HepG2 (cell line): Measurements from ENCODE around the gene PLK3. TPM values are rescaled to one million over a fixed set of nuclear protein-coding genes. Genes with fewer than 3 reads are reported as not detected.

Source experiments
- ARID2 ChIP-seq: sonication (generic); formaldehyde crosslinking; IDR thresholded peaks from 2 replicates; pipeline ENCODE4 v1.8.1; 2022; ENCODE audit warnings: mild to moderate bottlenecking, missing genetic modification reagents, borderline replicate concordance
- CBX1 ChIP-seq: IDR thresholded peaks from one replicate; pipeline ENCODE4 v1.6.1; 2016; ENCODE audit warnings: antibody characterized with exemption, low read depth
- CHD2 ChIP-seq: IDR thresholded peaks from 2 replicates; pipeline ENCODE4 v1.6.1; 2011; ENCODE audit warnings: low read depth, low read length, improper control_type of control experiment
- DRAP1 ChIP-seq: IDR thresholded peaks from 2 replicates; pipeline ENCODE4 v1.6.1; 2016; ENCODE audit warnings: missing genetic modification reagents, missing compliant biosample characterization
- EHMT2 ChIP-seq: fragments of 200-600 bp; sonication (generic); IDR thresholded peaks from 2 replicates; pipeline ENCODE4 v1.7.0; 2017; ENCODE audit warnings: antibody characterized with exemption, low read depth, low read length, borderline replicate concordance
- GATA4 ChIP-seq: sonication (generic); IDR thresholded peaks from 2 replicates; pipeline ENCODE4 v1.6.1; 2016; ENCODE audit warnings: antibody characterized with exemption, low read depth, borderline replicate concordance
- HDAC6 ChIP-seq: fragments of 200-600 bp; sonication (generic); IDR thresholded peaks from 2 replicates; pipeline ENCODE4 v1.7.0; 2017; ENCODE audit warnings: mild to moderate bottlenecking, antibody characterized with exemption, low read length, low read depth
- KDM6A ChIP-seq: IDR thresholded peaks from 2 replicates; pipeline ENCODE4 v1.6.1; 2016; ENCODE audit warnings: low read depth
- MZF1 ChIP-seq: sonication (generic); formaldehyde crosslinking; IDR thresholded peaks from 2 replicates; pipeline ENCODE4 v1.8.1; 2023; ENCODE audit warnings: mild to moderate bottlenecking, missing genetic modification reagents, borderline replicate concordance
- NFE2L1 ChIP-seq: sonication (generic); formaldehyde crosslinking; IDR thresholded peaks from 2 replicates; pipeline ENCODE4 v1.4.0; 2020; ENCODE audit warnings: missing genetic modification reagents, mild to moderate bottlenecking, borderline replicate concordance
- NR2F1 ChIP-seq, 2 experiments: fragments of 450-650 bp in 1 of 2; formaldehyde crosslinking in 1 of 2; IDR thresholded peaks; 2 replicates each; pipeline versions ENCODE4 v1.5.0 to v1.6.1; 2016 to 2020; ENCODE audit warnings: mild to moderate bottlenecking in 1 of 2, missing compliant biosample characterization in 1 of 2, missing genetic modification reagents in 1 of 2, moderate library complexity in 1 of 2
- NR2F6 ChIP-seq, 2 experiments: IDR thresholded peaks; 2 replicates each; pipeline ENCODE4 v1.6.1; 2016; ENCODE audit warnings: antibody characterized with exemption in 1 of 2, mild to moderate bottlenecking in 1 of 2
- PLRG1 ChIP-seq: fragments of 450-650 bp; conservative IDR thresholded peaks from 2 replicates; pipeline ENCODE4 v1.6.1; 2016
- PTBP1 ChIP-seq: fragments of 200-400 bp; formaldehyde crosslinking; IDR thresholded peaks from 2 replicates; pipeline ENCODE4 v1.6.1; 2018; ENCODE audit warnings: low read length, low read depth; ENCODE audit not compliant: poor library complexity, severe bottlenecking
- SIN3A ChIP-seq: IDR thresholded peaks from 2 replicates; pipeline ENCODE4 v1.6.1; 2011; ENCODE audit warnings: low read depth, mild to moderate bottlenecking, control low read depth, low read length, borderline replicate concordance
- SP1 ChIP-seq, 2 experiments: fragments of 450-650 bp in 1 of 2; sonication (generic) in 1 of 2; formaldehyde crosslinking in 1 of 2; IDR thresholded peaks; 2 replicates each; pipeline versions ENCODE4 v1.4.0 to v1.6.1; 2016 to 2020; ENCODE audit warnings: missing genetic modification reagents in 1 of 2
- TFDP2 ChIP-seq: sonication (generic); formaldehyde crosslinking; IDR thresholded peaks from 2 replicates; pipeline ENCODE4 v1.4.0; 2020; ENCODE audit warnings: missing genetic modification reagents
- ZMAT3 ChIP-seq: sonication (generic); formaldehyde crosslinking; conservative IDR thresholded peaks from 2 replicates; pipeline ENCODE4 v1.7.0; 2021; ENCODE audit warnings: missing genetic modification reagents
- ZNF232 ChIP-seq: sonication (generic); formaldehyde crosslinking; IDR thresholded peaks from 2 replicates; pipeline ENCODE4 v1.4.0; 2020; ENCODE audit warnings: missing genetic modification reagents, borderline replicate concordance
- ZNF335 ChIP-seq: sonication (generic); formaldehyde crosslinking; IDR thresholded peaks from 2 replicates; pipeline ENCODE4 v1.4.0; 2020; ENCODE audit warnings: missing genetic modification reagents
- ZNF562 ChIP-seq: sonication (generic); formaldehyde crosslinking; IDR thresholded peaks from 2 replicates; pipeline ENCODE4 v1.8.0; 2022; ENCODE audit warnings: missing genetic modification reagents, borderline replicate concordance
- polyA plus RNA-seq, 8 experiments: library from polyadenylated mRNA; depleted of rRNA in 3 of 8; stranded (reverse) in 7 of 8; unstranded in 1 of 8; fragments of >200 nt; fragmentation: Illumina TruSeq in 4 of 8; extraction: Trizol in 4 of 8; gene quantifications; 2 replicates each; pipeline versions ENCODE4 v1.2.1 to v1.2.3, GENCODE V29; 2011 to 2016; ENCODE audit warnings: low read depth in 4 of 8, missing spikeins in 1 of 8, mixed read lengths in 1 of 8; ENCODE audit not compliant: insufficient read depth in 1 of 8
- total RNA-seq, 5 experiments: library from RNA; depleted of rRNA; stranded (reverse); fragments of >200 nt; fragmentation: Illumina TruSeq; extraction: Trizol; gene quantifications; 2 replicates each; pipeline ENCODE4 v1.2.3, GENCODE V29; 2016; ENCODE audit warnings: low read depth in 1 of 5
- TF ChIP-seq, protein P1 (sequence below): sonication (generic); formaldehyde crosslinking; IDR thresholded peaks from 2 replicates; pipeline ENCODE4 v1.4.0; 2020; ENCODE audit warnings: missing genetic modification reagents
- TF ChIP-seq, protein P2 (sequence below): sonication (generic); formaldehyde crosslinking; IDR thresholded peaks from 2 replicates; pipeline ENCODE4; 2020; ENCODE audit warnings: missing genetic modification reagents, mild to moderate bottlenecking, borderline replicate concordance

Gene PLK3
- total and polyA plus RNA-seq, 2 of the 13 experiments (the other 11 are each of a cell fraction or from before 2014, with no cell fraction given), result 9.8 to 16.9 TPM

- TF ChIP-seq NFE2L1 (CRISPR knock-in tag) (peak; percentile 64; the same call in 1 of the 2 replicates), ZNF335 (no peak), ARID2 (CRISPR knock-in tag) (peak; percentile 76), SIN3A (no peak), NR2F1 (CRISPR knock-in tag; IDR thresholded peaks at IDR 0.05) (no peak), PTBP1 (no peak), CHD2 (no peak), MZF1 (CRISPR knock-in tag) (no peak), PLRG1 (no peak), ZNF232 (CRISPR knock-in tag) (no peak), ZNF562 (CRISPR knock-in tag) (no peak), GATA4 (peak; percentile 40; the same call in 1 of the 2 replicates), KDM6A (no peak), SP1 (IDR thresholded peaks at IDR 0.05) (no peak), SP1 (CRISPR knock-in tag; IDR thresholded peaks at IDR 0.05) (no peak), HDAC6 (no peak), EHMT2 (no peak), TFDP2 (CRISPR knock-in tag) (peak; percentile 64), CBX1 (no peak), ZMAT3 (CRISPR knock-in tag) (0 out of 2 replicates have a peak, but pooled peaks have one; percentile 1), DRAP1 (CRISPR knock-in tag) (peak; percentile 20; the same call in 1 of the 2 replicates), NR2F6 (IDR thresholded peaks at IDR 0.05) (no peak), NR2F6 (CRISPR knock-in tag; IDR thresholded peaks at IDR 0.05) (peak; percentile 34; the same call in 1 of the 2 replicates)
- TF ChIP-seq, protein P1, sequence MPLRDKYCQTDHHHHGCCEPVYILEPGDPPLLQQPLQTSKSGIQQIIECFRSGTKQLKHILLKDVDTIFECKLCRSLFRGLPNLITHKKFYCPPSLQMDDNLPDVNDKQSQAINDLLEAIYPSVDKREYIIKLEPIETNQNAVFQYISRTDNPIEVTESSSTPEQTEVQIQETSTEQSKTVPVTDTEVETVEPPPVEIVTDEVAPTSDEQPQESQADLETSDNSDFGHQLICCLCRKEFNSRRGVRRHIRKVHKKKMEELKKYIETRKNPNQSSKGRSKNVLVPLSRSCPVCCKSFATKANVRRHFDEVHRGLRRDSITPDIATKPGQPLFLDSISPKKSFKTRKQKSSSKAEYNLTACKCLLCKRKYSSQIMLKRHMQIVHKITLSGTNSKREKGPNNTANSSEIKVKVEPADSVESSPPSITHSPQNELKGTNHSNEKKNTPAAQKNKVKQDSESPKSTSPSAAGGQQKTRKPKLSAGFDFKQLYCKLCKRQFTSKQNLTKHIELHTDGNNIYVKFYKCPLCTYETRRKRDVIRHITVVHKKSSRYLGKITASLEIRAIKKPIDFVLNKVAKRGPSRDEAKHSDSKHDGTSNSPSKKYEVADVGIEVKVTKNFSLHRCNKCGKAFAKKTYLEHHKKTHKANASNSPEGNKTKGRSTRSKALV (CRISPR knock-in tag), result no peak
- TF ChIP-seq, protein P2, sequence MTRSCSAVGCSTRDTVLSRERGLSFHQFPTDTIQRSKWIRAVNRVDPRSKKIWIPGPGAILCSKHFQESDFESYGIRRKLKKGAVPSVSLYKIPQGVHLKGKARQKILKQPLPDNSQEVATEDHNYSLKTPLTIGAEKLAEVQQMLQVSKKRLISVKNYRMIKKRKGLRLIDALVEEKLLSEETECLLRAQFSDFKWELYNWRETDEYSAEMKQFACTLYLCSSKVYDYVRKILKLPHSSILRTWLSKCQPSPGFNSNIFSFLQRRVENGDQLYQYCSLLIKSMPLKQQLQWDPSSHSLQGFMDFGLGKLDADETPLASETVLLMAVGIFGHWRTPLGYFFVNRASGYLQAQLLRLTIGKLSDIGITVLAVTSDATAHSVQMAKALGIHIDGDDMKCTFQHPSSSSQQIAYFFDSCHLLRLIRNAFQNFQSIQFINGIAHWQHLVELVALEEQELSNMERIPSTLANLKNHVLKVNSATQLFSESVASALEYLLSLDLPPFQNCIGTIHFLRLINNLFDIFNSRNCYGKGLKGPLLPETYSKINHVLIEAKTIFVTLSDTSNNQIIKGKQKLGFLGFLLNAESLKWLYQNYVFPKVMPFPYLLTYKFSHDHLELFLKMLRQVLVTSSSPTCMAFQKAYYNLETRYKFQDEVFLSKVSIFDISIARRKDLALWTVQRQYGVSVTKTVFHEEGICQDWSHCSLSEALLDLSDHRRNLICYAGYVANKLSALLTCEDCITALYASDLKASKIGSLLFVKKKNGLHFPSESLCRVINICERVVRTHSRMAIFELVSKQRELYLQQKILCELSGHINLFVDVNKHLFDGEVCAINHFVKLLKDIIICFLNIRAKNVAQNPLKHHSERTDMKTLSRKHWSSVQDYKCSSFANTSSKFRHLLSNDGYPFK (CRISPR knock-in tag), result no peak
These were observed 15.8 kb upstream of the PLK3 start (continued) for GRCh38 chr1:44784094-44785028.
